Osteocyte (in vitro differentiated cells): Measurements from ENCODE around the gene ANO2. TPM values are rescaled to one million over a fixed set of nuclear protein-coding genes. Genes with fewer than 3 reads are reported as not detected.

Source experiments
- DNase-seq: peaks from one replicate; pipeline ENCODE4 v3.0.0; 2021; ENCODE audit warnings: mixed read lengths; ENCODE audit not compliant: unreplicated experiment; ENCODE audit errors: extremely low spot score
- H3K27ac Mint-ChIP-seq: one replicate; pipeline ENCODE4 v1.8.0; 2021; ENCODE audit warnings: mild to moderate bottlenecking, mixed read lengths; ENCODE audit not compliant: unreplicated experiment
- H3K27me3 Mint-ChIP-seq: one replicate; pipeline ENCODE4 v1.8.0; 2021; ENCODE audit warnings: mixed read lengths; ENCODE audit not compliant: unreplicated experiment
- H3K36me3 Mint-ChIP-seq: one replicate; pipeline ENCODE4 v1.8.0; 2021; ENCODE audit warnings: mixed read lengths; ENCODE audit not compliant: unreplicated experiment
- H3K4me1 Mint-ChIP-seq: one replicate; pipeline ENCODE4 v1.8.0; 2021; ENCODE audit warnings: mixed read lengths; ENCODE audit not compliant: unreplicated experiment
- H3K4me3 Mint-ChIP-seq: one replicate; pipeline ENCODE4 v1.8.0; 2021; ENCODE audit warnings: mild to moderate bottlenecking, moderate library complexity, mixed read lengths; ENCODE audit not compliant: unreplicated experiment
- H3K9me3 Mint-ChIP-seq: one replicate; pipeline ENCODE4 v1.8.0; 2021; ENCODE audit warnings: mixed read lengths; ENCODE audit not compliant: unreplicated experiment
- total RNA-seq: library from RNA; stranded (reverse); gene quantifications from 2 replicates; pipeline ENCODE4 v1.2.1, GENCODE V29; 2021
- TF ChIP-seq, protein P1 (sequence below): fragments of 200-600 bp; sonication (generic); IDR thresholded peaks from 2 replicates; pipeline ENCODE4 v1.5.0; 2021; ENCODE audit warnings: antibody characterized with exemption, mild to moderate bottlenecking, moderate library complexity

The ANO2 gene
- total RNA-seq, 1 donor from 2014 or later, result 0.59 TPM

DNA sequence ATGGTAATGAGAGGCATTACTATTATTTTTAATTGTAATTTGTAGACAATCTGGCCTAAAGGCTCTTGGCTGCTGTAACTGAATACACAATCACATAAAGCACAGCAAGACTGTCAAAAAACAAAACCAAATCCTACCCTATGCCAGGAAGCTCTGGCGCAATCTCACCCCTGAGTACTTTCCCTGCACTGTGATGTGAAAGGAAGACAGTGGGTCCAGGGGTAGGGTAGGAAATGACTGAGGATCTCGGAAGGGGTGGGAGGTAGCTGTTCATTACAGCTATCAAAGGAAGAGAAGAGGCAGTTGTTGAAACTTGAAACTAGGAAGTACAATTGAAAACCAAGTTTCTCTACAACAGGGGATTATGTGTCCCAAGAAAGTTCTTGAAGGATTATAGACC, 202.8 kb downstream of the ANO2 start:
- Mint-ChIP-seq H3K4me1 (no peaks in the 10 kb centered on the region), H3K27ac (no peak overlapping the region), H3K36me3 (no peaks in the 10 kb centered on the region), H3K4me3 (no peak overlapping the region), H3K27me3 (no peaks in the 10 kb centered on the region), H3K9me3 (no peaks in the 10 kb centered on the region)
- TF ChIP-seq, protein P1, sequence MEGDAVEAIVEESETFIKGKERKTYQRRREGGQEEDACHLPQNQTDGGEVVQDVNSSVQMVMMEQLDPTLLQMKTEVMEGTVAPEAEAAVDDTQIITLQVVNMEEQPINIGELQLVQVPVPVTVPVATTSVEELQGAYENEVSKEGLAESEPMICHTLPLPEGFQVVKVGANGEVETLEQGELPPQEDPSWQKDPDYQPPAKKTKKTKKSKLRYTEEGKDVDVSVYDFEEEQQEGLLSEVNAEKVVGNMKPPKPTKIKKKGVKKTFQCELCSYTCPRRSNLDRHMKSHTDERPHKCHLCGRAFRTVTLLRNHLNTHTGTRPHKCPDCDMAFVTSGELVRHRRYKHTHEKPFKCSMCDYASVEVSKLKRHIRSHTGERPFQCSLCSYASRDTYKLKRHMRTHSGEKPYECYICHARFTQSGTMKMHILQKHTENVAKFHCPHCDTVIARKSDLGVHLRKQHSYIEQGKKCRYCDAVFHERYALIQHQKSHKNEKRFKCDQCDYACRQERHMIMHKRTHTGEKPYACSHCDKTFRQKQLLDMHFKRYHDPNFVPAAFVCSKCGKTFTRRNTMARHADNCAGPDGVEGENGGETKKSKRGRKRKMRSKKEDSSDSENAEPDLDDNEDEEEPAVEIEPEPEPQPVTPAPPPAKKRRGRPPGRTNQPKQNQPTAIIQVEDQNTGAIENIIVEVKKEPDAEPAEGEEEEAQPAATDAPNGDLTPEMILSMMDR, result no peak
- no peak for DNase-seq

DNA sequence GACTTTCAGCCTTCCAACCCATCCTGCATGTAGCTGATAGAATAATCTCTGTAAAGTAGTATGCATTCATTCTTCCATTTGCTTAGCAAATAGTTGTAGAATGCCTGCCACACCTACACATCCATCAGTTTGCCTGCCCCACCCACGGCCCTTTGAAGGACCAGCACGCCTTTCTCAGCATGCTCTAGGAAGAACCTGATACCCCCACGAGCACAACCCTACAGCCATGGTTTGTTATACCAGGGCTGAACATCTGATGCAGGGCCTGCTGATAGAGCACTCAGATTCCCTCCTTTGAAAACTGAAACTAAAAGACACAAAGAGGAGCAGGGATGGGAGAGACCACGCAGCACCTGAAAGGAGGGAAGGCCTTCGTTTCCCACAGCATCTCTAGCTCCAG, 205.1 kb downstream of the ANO2 start:
- TF ChIP-seq, protein P1, result no peak
- Mint-ChIP-seq H3K27ac (no peak overlapping the region), H3K36me3 (no peaks in the 10 kb centered on the region), H3K4me1 (no peaks in the 10 kb centered on the region), H3K27me3 (no peaks in the 10 kb centered on the region), H3K9me3 (no peaks in the 10 kb centered on the region), H3K4me3 (no peak overlapping the region)
- DNase-seq, result no peak

DNA sequence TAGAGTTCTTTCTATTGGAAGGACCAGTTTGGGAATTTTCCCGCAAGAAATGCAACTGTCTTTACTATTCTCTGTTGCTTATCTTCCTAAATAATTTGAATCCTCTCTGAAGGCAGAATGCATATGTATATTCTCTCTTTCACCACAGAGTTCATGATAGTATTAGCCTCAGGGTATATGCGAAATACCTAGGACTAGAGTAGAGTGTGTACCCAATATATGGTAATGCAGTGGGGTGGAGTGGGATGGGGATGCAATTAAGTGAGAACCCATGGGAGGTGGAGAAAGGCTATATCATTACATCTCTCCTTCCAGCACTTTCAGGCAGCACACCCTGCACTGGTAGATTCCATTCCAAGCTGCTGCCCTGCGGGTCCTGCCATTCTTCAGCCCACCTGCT, 207.3 kb downstream of the ANO2 start:
- DNase-seq, result no peak
- no peaks in the 10 kb centered on the region for H3K27me3 Mint-ChIP-seq
- H3K4me1 Mint-ChIP-seq, result no peaks in the 10 kb centered on the region
- no peaks in the 10 kb centered on the region for H3K36me3 Mint-ChIP-seq
- TF ChIP-seq, protein P1, result no peak
- H3K4me3 Mint-ChIP-seq, result no peak overlapping the region
- H3K27ac Mint-ChIP-seq, result no peak overlapping the region
- H3K9me3 Mint-ChIP-seq, result no peaks in the 10 kb centered on the region

DNA sequence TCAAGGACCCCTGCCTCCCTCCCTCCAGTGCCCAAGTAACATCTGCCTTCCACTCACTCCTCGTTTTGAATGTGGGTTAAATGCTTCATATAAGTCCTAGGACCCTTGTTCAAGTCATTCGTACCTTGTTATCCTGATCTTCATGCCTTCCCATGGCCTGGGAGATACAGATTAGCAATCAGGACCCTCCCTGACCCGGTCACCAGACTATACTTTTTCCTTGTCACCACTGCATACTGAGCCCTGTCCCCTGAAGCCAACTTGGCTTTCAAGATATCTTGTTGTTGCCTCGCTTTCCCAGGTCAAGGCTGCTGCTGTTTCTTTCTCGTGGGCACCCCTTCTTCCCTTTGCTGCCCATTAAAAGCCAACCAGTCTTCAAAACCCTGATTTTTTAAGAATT, 208.5 kb downstream of the ANO2 start:
- Mint-ChIP-seq H3K4me1 (no peaks in the 10 kb centered on the region), H3K36me3 (no peaks in the 10 kb centered on the region), H3K9me3 (no peaks in the 10 kb centered on the region), H3K27ac (no peak overlapping the region), H3K4me3 (no peak overlapping the region), H3K27me3 (no peaks in the 10 kb centered on the region)
- TF ChIP-seq, protein P1, result no peak
- DNase-seq, result no peak

DNA sequence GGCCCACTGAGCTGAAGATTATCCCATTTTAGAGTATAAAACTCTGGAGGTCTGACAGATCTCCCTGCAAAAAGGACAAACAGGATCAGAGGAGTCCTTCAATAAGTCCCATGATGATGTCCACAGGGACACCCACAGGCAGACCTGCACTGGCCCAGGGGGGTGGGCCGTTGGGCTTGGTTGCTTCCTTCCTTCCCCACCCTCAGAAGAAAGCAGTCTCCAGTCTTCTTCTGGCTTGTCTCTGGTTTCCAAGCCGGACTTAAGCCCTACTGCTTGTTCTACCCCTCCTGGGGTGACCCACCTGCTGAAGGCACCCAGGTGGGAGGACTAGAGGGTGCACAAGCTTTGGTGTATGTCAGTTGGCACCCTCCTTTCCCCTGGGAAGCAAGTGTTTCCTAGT, 209.0 kb downstream of the ANO2 start:
- no peaks in the 10 kb centered on the region for H3K27me3 Mint-ChIP-seq
- no peak overlapping the region for H3K27ac Mint-ChIP-seq
- no peak for DNase-seq
- TF ChIP-seq, protein P1, result no peak
- no peaks in the 10 kb centered on the region for H3K36me3 Mint-ChIP-seq
- no peaks in the 10 kb centered on the region for H3K4me1 Mint-ChIP-seq
- H3K4me3 Mint-ChIP-seq, result no peak overlapping the region
- H3K9me3 Mint-ChIP-seq, result no peaks in the 10 kb centered on the region
